ENCODE results near the gene ESPN.

The ESPN gene

GRCh38 chr1:6409053-6409452 lies 15.5 kb upstream of the ESPN start:
- no peak for DNase-seq (ENCODE audit: low read depth)

- DNase-seq (ENCODE audit: low read depth) = no peak
Observed at GRCh38 chr1:6409733-6410132, 14.8 kb upstream of the ESPN start.

GRCh38 chr1:6410248-6410893 lies 14.2 kb upstream of the ESPN start:
- no peak for DNase-seq (ENCODE audit: low read depth)

- DNase-seq (ENCODE audit: low read depth) = peak; percentile 38
Observed at GRCh38 chr1:6412896-6413295, 11.7 kb upstream of the ESPN start.

GRCh38 chr1:6414443-6414844 lies 10.1 kb upstream of the ESPN start:
- DNase-seq (ENCODE audit: low read depth) = peak; percentile 80

GRCh38 chr1:6414881-6415626 lies 9.5 kb upstream of the ESPN start:
- DNase-seq (ENCODE audit: low read depth) = no peak

- DNase-seq (ENCODE audit: low read depth) = no peak
Observed at GRCh38 chr1:6416295-6416656, 8.3 kb upstream of the ESPN start.

- no peak for DNase-seq (ENCODE audit: low read depth)
Observed at GRCh38 chr1:6416906-6417305, 7.7 kb upstream of the ESPN start.

GRCh38 chr1:6417961-6418667 lies 6.5 kb upstream of the ESPN start:
- DNase-seq (ENCODE audit: low read depth) = no peak

- no peak for DNase-seq (ENCODE audit: low read depth)
Observed at GRCh38 chr1:6418668-6419396, 5.7 kb upstream of the ESPN start.

GRCh38 chr1:6419397-6419803 lies 5.2 kb upstream of the ESPN start:
- DNase-seq (ENCODE audit: low read depth) = no peak

- DNase-seq (ENCODE audit: low read depth) = no peak
Observed at GRCh38 chr1:6419804-6420453, 4.6 kb upstream of the ESPN start, which contains the start of gene HES2. Gene HES2, minus strand, starts transcription at chr1:6419919. Its CDS starts 99 bp downstream, at chr1:6419820.

GRCh38 chr1:6420454-6421042 lies 4.0 kb upstream of the ESPN start:
- DNase-seq (ENCODE audit: low read depth) = no peak

GRCh38 chr1:6421266-6421665 lies 3.3 kb upstream of the ESPN start:
- no peak for DNase-seq (ENCODE audit: low read depth)

- peak; percentile 67 for DNase-seq (ENCODE audit: low read depth)
Observed at GRCh38 chr1:6423321-6423999, 1.1 kb upstream of the ESPN start.

- DNase-seq (ENCODE audit: low read depth) = no peak
Observed at GRCh38 chr1:6424000-6424565, 493 bp upstream of the ESPN start.

- no peak for DNase-seq (ENCODE audit: low read depth)
Observed at GRCh38 chr1:6425658-6426057, 1.1 kb downstream of the ESPN start.

- no peak for DNase-seq (ENCODE audit: low read depth)
Observed at GRCh38 chr1:6426277-6426971, 1.8 kb downstream of the ESPN start.

- DNase-seq (ENCODE audit: low read depth) = no peak
Observed at GRCh38 chr1:6426972-6427350, 2.4 kb downstream of the ESPN start.

Data from ELR (cell line).